SK-N-SH treated with all-trans-retinoic acid at 6 μM for 48 hours (cell line): ENCODE measurements around the gene MIXL1.

Source experiments
- ARNTL ChIP-seq: fragments of 450-650 bp; formaldehyde crosslinking; IDR thresholded peaks from 2 replicates; pipeline ENCODE4 v1.5.0; 2020; ENCODE audit warnings: low read depth, mild to moderate bottlenecking, moderate library complexity, borderline replicate concordance
- TF ChIP-seq, protein P1 (sequence below): fragments of 250-450 bp; sonication (Bioruptor Pico); IDR thresholded peaks from 2 replicates; pipeline ENCODE4 v1.5.1; 2020; ENCODE audit warnings: low read depth, mild to moderate bottlenecking, moderate library complexity

DNA sequence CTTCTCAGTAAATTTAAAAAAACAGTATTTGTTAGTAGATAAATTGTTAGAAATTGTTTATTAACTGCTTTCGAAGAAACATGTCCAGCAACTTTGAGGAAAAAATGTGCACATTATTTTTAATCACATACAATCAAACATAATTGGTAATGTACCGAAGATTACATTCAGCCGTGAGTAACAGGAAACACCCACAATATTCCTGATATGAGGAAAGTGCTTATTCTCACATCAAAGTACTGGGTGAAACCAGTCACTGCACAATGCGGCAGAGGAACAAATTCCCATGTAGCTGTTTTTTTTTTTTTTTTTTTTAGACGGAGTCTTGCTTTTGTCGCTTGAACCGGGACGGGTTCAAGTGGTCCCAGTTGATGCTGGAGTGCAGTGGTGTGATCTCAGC is 46.6 kb upstream of the MIXL1 start:
- TF ChIP-seq, protein P1, sequence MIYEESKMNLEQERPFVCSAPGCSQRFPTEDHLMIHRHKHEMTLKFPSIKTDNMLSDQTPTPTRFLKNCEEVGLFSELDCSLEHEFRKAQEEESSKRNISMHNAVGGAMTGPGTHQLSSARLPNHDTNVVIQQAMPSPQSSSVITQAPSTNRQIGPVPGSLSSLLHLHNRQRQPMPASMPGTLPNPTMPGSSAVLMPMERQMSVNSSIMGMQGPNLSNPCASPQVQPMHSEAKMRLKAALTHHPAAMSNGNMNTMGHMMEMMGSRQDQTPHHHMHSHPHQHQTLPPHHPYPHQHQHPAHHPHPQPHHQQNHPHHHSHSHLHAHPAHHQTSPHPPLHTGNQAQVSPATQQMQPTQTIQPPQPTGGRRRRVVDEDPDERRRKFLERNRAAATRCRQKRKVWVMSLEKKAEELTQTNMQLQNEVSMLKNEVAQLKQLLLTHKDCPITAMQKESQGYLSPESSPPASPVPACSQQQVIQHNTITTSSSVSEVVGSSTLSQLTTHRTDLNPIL (CRISPR knock-in tag): no peak
- no peak for TF ChIP-seq ARNTL (CRISPR knock-in tag)
